Measurements from ENCODE around the gene TCEAL1.
"Not testable (repeated sequence)": the region's sequence is repeated elsewhere in the genome, so short reads cannot be mapped to it uniquely, and the experiment has no call there.

The TCEAL1 gene

DNA sequence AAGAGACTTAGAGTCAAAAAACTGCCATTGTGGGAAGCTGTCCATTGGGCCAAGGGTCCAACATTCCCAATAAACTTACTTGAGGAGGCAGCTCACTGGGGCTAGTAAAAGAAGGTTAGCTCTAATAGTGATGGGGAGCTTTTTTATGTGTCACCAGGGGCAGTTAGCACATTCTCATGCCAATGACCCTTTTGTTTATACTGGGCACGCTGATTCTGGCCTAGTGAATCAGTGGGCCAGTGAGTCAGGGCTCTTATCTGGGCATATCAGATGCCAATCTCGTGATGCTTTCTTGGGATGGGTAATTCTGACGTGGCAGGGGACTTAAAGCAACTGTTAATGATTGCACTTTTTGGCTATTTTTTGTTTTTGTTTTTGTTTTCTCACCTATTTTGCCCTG is 27.8 kb downstream of the TCEAL1 start:
- TF ChIP-seq CTCF (IDR thresholded peaks at IDR 0.05; ENCODE audit: borderline replicate concordance, insufficient read depth, low read depth, low read length): no peak

DNA sequence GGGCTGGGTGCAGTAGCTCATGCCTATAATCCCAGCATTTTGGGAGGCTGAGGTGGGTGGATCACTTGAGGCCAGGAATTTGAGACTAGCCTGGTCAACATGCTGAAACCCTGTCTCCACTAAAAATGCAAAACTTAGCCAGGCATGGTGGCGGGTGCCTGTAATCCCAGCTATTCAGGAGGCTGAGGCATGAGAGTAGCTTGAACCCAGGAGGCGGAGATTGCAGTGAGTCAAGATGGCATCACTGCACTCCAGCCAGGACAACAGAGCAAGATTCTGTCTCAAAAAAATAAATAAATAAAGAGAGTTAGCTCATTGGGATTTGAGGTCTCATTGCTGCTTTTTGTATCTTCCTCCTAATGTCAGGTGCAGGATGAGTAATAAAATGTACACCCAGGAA is 28.3 kb downstream of the TCEAL1 start:
- not testable (repeated sequence) for H3K4me3 ChIP-seq (ENCODE audit: low read depth, low read length)

More for the DNA sequence above, 27.8 kb downstream of the TCEAL1 start:
- no peak overlapping the region for H3K4me3 ChIP-seq (ENCODE audit: low read depth, low read length)

DNA sequence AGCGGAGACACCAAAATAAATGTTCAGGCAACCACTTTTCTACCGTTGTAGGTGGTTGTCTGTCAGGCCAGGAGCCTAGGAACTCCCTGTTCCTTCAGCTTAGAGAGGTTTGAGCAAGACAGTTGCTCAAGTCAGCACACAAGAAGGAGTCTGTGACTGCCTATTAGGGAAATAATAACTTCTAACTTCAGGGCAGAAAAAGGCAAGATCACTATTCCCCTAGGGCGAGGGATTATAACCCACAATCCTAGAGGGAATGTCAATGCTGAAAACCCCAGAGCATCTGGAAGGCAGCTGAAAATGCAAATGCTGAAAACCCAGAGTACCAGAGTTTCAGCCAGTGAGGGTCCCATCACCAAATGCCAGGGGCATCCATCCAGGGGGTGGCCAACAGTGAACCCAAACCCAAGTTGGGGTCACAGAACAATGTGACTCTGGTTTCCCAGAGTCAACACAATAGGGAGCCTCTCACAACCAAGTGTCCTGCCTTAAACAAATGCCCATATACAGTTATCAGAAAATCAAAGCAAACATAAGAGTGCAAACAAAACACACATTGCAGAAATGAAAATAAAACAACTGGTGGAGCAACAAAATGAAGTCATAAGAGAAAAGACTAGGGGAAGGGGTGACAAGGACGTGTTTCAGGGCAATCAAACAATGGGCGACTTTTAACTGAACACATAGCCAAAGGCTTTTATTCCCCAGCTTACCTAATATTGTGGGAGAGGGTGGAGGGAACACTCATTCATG is 30.1 kb downstream of the TCEAL1 start:
- H3K4me3 ChIP-seq (ENCODE audit: low read depth, low read length): no peak overlapping the region
- TF ChIP-seq CTCF (IDR thresholded peaks at IDR 0.05; ENCODE audit: borderline replicate concordance, insufficient read depth, low read depth, low read length): no peak

GRCh38 chrX:103659460-103659859 is 30.7 kb downstream of the TCEAL1 start:
- not testable (repeated sequence) for H3K4me3 ChIP-seq (ENCODE audit: low read depth, low read length)

- TF ChIP-seq CTCF (IDR thresholded peaks at IDR 0.05; ENCODE audit: borderline replicate concordance, insufficient read depth, low read depth, low read length): no peak
- no peak overlapping the region for H3K4me3 ChIP-seq (ENCODE audit: low read depth, low read length)
Observed at GRCh38 chrX:103663981-103664762, 35.4 kb downstream of the TCEAL1 start.

DNA sequence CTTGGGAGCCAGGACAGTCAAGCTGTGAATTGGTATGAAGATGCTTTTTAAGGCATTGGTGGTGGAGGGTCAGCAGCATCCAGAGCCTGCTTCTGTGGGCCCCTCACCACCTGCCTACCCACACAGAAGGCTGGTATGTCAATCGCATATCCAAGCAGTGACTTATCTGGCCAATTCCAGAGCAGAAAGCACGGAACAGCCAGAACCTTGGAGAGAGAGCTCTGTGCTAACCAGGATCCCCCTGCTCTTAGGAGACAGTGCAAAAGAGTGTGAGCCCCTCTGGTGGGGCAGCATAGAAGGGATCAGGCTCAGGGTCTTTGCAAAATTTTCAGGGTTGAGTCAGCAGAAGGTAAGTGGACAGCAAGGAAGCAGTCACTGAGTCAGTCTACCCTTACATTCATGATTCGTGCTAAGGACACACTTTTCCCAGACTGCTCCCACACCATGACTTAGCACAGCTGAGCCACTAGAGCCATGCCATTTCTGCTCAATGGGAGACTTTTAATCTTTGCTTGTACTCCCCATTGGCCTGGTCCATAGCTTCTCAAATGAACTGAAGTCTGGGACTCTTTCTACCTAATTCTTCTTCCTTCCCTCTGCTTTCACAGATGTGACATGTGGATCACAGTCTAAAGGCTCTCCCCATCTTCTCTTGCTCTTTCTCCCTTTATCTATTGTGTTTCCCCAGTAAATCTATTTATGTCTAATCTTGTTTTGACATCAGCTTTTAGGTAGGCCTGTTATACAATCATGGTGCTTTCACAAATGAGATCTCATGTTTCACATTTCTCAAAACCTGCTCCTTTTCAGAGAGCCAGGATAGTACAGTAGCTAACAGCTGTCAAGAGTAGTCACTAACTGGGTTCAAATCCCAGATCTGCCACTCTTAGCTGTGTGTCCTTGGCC is 37.7 kb downstream of the TCEAL1 start:
- no peak overlapping the region for H3K4me3 ChIP-seq (ENCODE audit: low read depth, low read length)
- TF ChIP-seq CTCF (IDR thresholded peaks at IDR 0.05; ENCODE audit: borderline replicate concordance, insufficient read depth, low read depth, low read length): no peak

- TF ChIP-seq CTCF (IDR thresholded peaks at IDR 0.05; ENCODE audit: borderline replicate concordance, insufficient read depth, low read depth, low read length): no peak
- no peak overlapping the region for H3K4me3 ChIP-seq (ENCODE audit: low read depth, low read length)
Observed at GRCh38 chrX:103669745-103670144, 41.0 kb downstream of the TCEAL1 start.
